ENCODE measurements around the gene VLDLR.

VLDLR gene

GRCh38 chr9:2621722-2622460 lies at the start of gene VLDLR:
Gene VLDLR (plus strand): TSS chr9:2621787. CDS start chr9:2622190, 403 bp downstream.
- peak in 2 of 4 experiments; percentile 3 to 8 for DNase-seq

- DNase-seq, result no peak
Measured at GRCh38 chr9:2574203-2574602, 47.4 kb upstream of the VLDLR start.

- DNase-seq, result no peak
Measured at GRCh38 chr9:2576631-2577030, 45.0 kb upstream of the VLDLR start.

- no peak for DNase-seq
Measured at GRCh38 chr9:2583308-2584013, 38.1 kb upstream of the VLDLR start.

- DNase-seq, result no peak
Measured at GRCh38 chr9:2591967-2592366, 29.6 kb upstream of the VLDLR start.

GRCh38 chr9:2593744-2594143 lies 27.8 kb upstream of the VLDLR start:
- DNase-seq, result no peak

- DNase-seq, result no peak
Measured at GRCh38 chr9:2595973-2596372, 25.6 kb upstream of the VLDLR start.

- DNase-seq, result no peak
Measured at GRCh38 chr9:2597483-2597882, 24.1 kb upstream of the VLDLR start.

GRCh38 chr9:2599896-2600295 lies 21.7 kb upstream of the VLDLR start:
- no peak for DNase-seq

- DNase-seq, result no peak
Measured at GRCh38 chr9:2600307-2600706, 21.3 kb upstream of the VLDLR start.

GRCh38 chr9:2601785-2602378 lies 19.7 kb upstream of the VLDLR start:
- no peak for DNase-seq

GRCh38 chr9:2602704-2603116 lies 18.9 kb upstream of the VLDLR start:
- DNase-seq, result no peak

- DNase-seq, result no peak
Measured at GRCh38 chr9:2603621-2604020, 18.0 kb upstream of the VLDLR start.

- no peak for DNase-seq
Measured at GRCh38 chr9:2605246-2605645, 16.3 kb upstream of the VLDLR start.

- DNase-seq, result no peak
Measured at GRCh38 chr9:2608276-2608675, 13.3 kb upstream of the VLDLR start.

- DNase-seq, result no peak
Measured at GRCh38 chr9:2610985-2611384, 10.6 kb upstream of the VLDLR start.

- DNase-seq, result no peak
Measured at GRCh38 chr9:2611961-2612360, 9.6 kb upstream of the VLDLR start.

- DNase-seq, result no peak
Measured at GRCh38 chr9:2613730-2614271, 7.8 kb upstream of the VLDLR start.

GRCh38 chr9:2615497-2615896 lies 6.1 kb upstream of the VLDLR start:
- no peak for DNase-seq

- no peak for DNase-seq
Measured at GRCh38 chr9:2616692-2617377, 4.8 kb upstream of the VLDLR start.

GRCh38 chr9:2618289-2618688 lies 3.3 kb upstream of the VLDLR start:
- DNase-seq, result no peak

- peak in 2 of 4 experiments; percentile 3 to 4 for DNase-seq
Measured at GRCh38 chr9:2620919-2621721, 467 bp upstream of the VLDLR start.

Measured in activated naive CD4-positive, alpha-beta T cell (primary cell).